ENCODE measurements around the gene TPO. TPM values are rescaled to one million over a fixed set of nuclear protein-coding genes. Genes with fewer than 3 reads are reported as not detected.
"Not testable (repeated sequence)": the region's sequence is repeated elsewhere in the genome, so short reads cannot be mapped to it uniquely, and the experiment has no call there.

Gene TPO
- total RNA-seq, 4 donors from 2014 or later: 4,215 to 7,965 (median 5,966) TPM

DNA sequence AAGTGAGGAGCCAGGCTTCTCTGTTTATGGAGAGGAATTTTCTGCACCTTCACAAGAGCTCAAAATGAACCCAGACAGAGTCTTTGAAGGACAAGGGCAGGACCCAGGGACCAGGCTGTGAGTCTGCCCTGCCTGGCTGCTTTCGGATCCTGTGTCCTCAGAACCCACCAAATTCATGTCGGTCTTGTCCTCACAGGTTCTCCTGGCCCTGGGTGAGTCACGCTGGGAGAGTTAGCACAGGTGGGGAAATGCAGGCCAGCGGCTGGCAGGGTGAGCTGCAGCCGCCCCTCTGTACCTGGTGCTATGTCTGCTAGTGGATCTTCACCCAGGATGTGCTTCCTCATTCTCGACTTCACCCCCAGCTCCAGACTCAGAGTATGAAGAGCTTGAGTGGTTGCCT is 35.8 kb upstream of the TPO start:
- no peaks in the 10 kb centered on the region for H3K9me3 ChIP-seq
- H3K4me3 ChIP-seq (replicated peaks in 1 of 3): no peak overlapping the region
- WGBS, 2 donors: 92 to 95% methylated on average over 5 to 6 of the region's 6 CpGs
- peaks cover 6 to 15% of the 10 kb centered on the region in 2 donors for H3K4me1 ChIP-seq
- peak overlapping the region in 1 of 3 donors; percentile 20 for H3K27ac ChIP-seq
- TF ChIP-seq, protein P1, sequence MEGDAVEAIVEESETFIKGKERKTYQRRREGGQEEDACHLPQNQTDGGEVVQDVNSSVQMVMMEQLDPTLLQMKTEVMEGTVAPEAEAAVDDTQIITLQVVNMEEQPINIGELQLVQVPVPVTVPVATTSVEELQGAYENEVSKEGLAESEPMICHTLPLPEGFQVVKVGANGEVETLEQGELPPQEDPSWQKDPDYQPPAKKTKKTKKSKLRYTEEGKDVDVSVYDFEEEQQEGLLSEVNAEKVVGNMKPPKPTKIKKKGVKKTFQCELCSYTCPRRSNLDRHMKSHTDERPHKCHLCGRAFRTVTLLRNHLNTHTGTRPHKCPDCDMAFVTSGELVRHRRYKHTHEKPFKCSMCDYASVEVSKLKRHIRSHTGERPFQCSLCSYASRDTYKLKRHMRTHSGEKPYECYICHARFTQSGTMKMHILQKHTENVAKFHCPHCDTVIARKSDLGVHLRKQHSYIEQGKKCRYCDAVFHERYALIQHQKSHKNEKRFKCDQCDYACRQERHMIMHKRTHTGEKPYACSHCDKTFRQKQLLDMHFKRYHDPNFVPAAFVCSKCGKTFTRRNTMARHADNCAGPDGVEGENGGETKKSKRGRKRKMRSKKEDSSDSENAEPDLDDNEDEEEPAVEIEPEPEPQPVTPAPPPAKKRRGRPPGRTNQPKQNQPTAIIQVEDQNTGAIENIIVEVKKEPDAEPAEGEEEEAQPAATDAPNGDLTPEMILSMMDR (IDR thresholded peaks at IDR 0.05): no peak
- no peak for TF ChIP-seq POLR2A (IDR thresholded peaks at IDR 0.05)
- H3K36me3 ChIP-seq: no peaks in the 10 kb centered on the region
- DNase-seq: no peak
- intact Hi-C loops (cut with DNase I): no loop called here
- no peaks in the 10 kb centered on the region for H3K27me3 ChIP-seq

DNA sequence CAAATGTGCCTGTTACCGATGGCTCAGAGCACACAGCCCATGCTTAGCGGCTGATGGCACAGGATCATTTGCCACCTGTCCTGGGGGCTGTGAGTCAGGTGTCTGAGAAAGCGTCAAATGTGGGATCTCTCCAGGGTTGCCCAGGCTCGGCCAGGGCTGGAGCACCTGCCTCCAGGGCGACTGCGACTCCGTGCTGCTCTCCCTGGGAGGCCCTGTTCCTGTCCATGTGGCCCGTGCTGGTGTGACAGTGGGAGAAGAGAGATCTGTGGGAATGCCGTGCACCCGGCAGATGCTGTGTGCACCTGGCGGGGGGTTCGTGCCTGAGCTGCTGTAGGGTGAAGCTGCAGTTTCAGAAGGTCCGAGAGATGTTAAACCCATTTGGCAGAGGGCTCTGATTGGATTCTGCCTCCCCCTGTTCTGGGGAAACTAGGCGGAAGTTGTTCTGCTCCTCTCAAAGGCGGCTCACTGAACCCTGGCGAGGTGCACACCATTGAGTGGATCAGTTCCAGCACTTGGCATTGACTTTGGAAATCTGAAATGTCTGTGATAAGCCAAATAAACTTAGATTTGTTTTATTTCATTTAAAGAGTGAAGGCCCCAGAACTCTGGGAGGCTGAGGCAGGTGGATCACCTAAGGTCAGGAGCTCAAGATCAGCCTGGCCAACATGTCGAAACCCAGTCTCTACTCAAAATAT is 34.7 kb upstream of the TPO start:
- TF ChIP-seq POLR2A (IDR thresholded peaks at IDR 0.05): no peak
- TF ChIP-seq, protein P1 (IDR thresholded peaks at IDR 0.05): no peak
- H3K27me3 ChIP-seq: no peaks in the 10 kb centered on the region

DNA sequence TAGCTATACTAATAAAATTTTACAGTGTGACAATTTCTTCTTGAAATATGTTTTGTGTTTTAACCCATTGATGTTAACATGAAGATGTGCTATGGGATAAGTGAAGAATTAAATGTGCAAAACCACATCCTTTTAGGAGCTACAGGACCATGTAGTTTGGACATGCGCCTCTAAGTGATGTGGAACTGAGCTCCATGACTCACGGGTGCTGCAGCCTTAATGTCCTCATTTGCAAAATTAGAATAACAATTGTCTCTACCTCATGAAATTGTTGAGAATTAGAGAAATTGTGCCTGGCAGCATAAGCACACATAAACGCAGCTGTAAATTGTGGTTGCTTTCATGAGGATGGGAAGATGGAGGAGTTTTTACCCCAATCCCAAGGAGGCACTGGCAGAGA is 31.6 kb upstream of the TPO start:
- Histone ChIP-seq H3K36me3 (no peaks in the 10 kb centered on the region), H3K27ac (no peak overlapping the region), H3K9me3 (no peaks in the 10 kb centered on the region), H3K4me3 (replicated peaks in 1 of 3) (no peak overlapping the region), H3K27me3 (no peaks in the 10 kb centered on the region), H3K4me1 (peaks cover 6 to 15% of the 10 kb centered on the region in 2 donors)
- 86 to 92% methylated on average over 3 of the region's 3 CpGs for WGBS, 2 donors
- DNase-seq: no peak
- intact Hi-C loops (cut with DNase I): no loop called here
- TF ChIP-seq POLR2A (IDR thresholded peaks at IDR 0.05): no peak
- TF ChIP-seq, protein P1 (IDR thresholded peaks at IDR 0.05): no peak

More for the DNA sequence above, 34.7 kb upstream of the TPO start:
- no peak overlapping the region for H3K4me3 ChIP-seq (replicated peaks in 1 of 3)
- WGBS, 2 donors: 50 to 54% methylated on average over 13 to 17 of the region's 17 CpGs
- peak; percentile 73 to 76 for DNase-seq
- H3K27ac ChIP-seq: peak overlapping the region in 2 of 3 donors; percentile 27 to 60
- H3K4me1 ChIP-seq: peaks cover 6 to 15% of the 10 kb centered on the region in 2 donors
- intact Hi-C loops (cut with DNase I): no loop called here
- H3K36me3 ChIP-seq: no peaks in the 10 kb centered on the region
- no peaks in the 10 kb centered on the region for H3K9me3 ChIP-seq

DNA sequence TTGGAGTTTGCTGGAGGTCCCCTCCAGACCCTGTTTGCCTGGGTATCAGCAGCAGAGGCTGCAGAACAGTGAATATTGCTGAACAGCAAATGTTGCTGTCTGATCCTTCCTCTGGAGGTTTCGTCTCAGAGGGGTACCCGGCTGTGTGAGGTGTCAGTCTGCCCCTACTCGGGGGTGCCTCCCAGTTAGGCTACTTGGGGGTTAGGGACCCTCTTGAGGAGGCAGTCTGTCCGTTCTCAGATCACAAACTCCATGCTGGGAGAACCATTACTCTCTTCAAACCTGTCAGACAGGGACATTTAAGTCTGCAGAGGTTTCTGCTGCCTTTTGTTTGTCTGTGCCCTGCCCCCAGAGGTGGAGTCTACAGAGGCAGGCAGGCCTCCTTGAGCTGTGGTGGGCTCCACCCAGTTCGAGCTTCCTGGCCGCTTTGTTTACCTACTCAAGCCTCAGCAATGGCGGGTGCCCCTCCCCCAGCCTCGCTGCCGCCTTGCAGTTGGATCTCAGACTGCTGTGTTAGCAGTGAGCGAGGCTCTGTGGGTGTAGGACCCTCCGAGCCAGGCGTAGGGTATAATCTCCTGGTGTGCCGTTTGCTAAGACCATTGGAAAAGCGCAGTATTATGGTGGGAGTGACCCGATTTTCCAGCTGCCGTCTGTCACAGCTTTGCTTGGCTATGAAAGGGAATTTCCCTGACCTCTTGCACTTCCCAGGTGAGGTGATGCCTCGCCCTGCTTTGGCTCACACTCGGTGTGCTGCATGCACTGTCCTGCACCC is 25.1 kb upstream of the TPO start:
- H3K27ac ChIP-seq; H3K4me3 ChIP-seq (replicated peaks in 1 of 3); DNase-seq; H3K9me3 ChIP-seq; H3K27me3 ChIP-seq; H3K36me3 ChIP-seq; H3K4me1 ChIP-seq; intact Hi-C loops (cut with DNase I): not testable (repeated sequence)
- 84% methylated on average over 14 of the region's 18 CpGs for WGBS, 2 donors

DNA sequence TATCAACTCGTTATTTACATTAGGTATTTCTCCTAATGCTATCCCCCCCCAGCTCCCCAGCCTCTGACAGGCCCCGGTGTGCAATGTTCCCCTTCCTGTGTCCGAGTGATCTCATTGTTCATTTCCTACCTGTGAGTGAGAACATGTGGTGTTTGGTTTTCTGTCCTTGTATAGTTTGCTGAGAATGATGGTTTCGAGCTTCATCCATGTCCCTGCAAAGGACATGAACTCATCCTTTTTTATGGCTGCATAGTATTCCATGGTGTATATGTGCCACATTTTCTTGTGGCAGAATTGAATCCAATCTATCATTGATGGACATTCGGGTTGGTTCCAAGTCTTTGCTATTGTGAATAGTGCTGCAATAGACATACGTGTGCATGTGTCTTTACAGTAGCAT is 23.1 kb upstream of the TPO start:
- H3K9me3 ChIP-seq; intact Hi-C loops (cut with DNase I); DNase-seq; H3K27ac ChIP-seq; H3K4me1 ChIP-seq; H3K27me3 ChIP-seq; H3K4me3 ChIP-seq (replicated peaks in 1 of 3); H3K36me3 ChIP-seq: not testable (repeated sequence)
- 88 to 90% methylated on average over 6 of the region's 6 CpGs for WGBS, 2 donors

DNA sequence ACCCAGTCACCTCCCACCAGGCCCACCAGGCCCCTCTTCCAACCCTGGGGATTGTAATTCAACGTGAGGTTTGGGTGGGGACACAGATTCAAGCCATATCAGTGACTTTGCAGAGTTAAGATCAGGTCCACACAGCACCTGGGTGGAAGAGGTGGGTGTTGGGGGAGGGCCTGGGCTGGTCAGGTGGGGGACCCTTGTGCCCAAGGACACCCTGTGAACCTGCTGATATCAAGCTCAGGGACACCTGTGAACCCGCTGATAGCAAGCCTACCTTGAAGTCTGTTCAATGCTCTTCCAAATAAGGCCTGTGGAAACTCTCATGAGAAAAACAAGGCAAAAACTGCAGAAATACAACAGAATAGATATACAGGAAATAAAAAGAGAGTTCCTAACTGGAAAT is 19.9 kb upstream of the TPO start:
- Histone ChIP-seq H3K36me3 (no peaks in the 10 kb centered on the region), H3K9me3 (no peaks in the 10 kb centered on the region), H3K27me3 (no peaks in the 10 kb centered on the region), H3K27ac (no peak overlapping the region), H3K4me1 (peaks cover 0 to 8% of the 10 kb centered on the region in 2 donors), H3K4me3 (replicated peaks in 1 of 3) (no peak overlapping the region)
- intact Hi-C loops (cut with DNase I): no loop called here
- WGBS, 2 donors: 92 to 95% methylated on average over 1 to 2 of the region's 2 CpGs
- TF ChIP-seq, protein P1 (IDR thresholded peaks at IDR 0.05): no peak
- TF ChIP-seq POLR2A (IDR thresholded peaks at IDR 0.05): no peak
- DNase-seq: no peak

All from thyroid gland (tissue), 4 donors.